AG04450 (cell line): Measurements from ENCODE around the gene CRHR1. TPM values are rescaled to one million over a fixed set of nuclear protein-coding genes. Genes with fewer than 3 reads are reported as not detected.
"Not testable (repeated sequence)": the region's sequence is repeated elsewhere in the genome, so short reads cannot be mapped to it uniquely, and the experiment has no call there.

Source experiments
- CTCF ChIA-PET: fragments of 300-600, 350-600 bp; formaldehyde crosslinking; extraction: SDS; loops from one replicate; lab custom pipeline; 2022; ENCODE audit warnings: antibody characterized with exemption, inconsistent platforms; lab: Charles Lee
- POLR2A ChIA-PET: fragments of 350-600 bp; formaldehyde crosslinking; extraction: SDS; loops from one replicate; lab custom pipeline; 2021; ENCODE audit warnings: antibody characterized with exemption, inconsistent platforms; lab: Yijun Ruan, JAX
- DNase-seq: peaks from one replicate; pipeline ENCODE4 v3.0.0-alpha.2; 2011; ENCODE audit warnings: low read depth, low spot score
- H3K27ac ChIP-seq: one replicate; pipeline ENCODE4 v1.5.1; 2012; ENCODE audit warnings: low read depth, low read length, control low read depth
- H3K27me3 ChIP-seq: one replicate; pipeline ENCODE4 v1.6.0; 2012; ENCODE audit warnings: low read length; ENCODE audit not compliant: control insufficient read depth, insufficient read depth
- H3K4me3 ChIP-seq: 2 replicates; pipeline ENCODE4 v1.5.1; 2011; ENCODE audit warnings: mild to moderate bottlenecking, low read depth, low read length, control low read depth
- H3K9me3 ChIP-seq: 2 replicates; pipeline ENCODE4 v1.5.1; 2012; ENCODE audit warnings: low read length; ENCODE audit not compliant: control insufficient read depth, insufficient read depth
- polyA plus RNA-seq: library from polyadenylated mRNA; depleted of rRNA; stranded (reverse); fragments of >200 nt; gene quantifications from 2 replicates; pipeline ENCODE4 v1.2.3, GENCODE V29; 2011
- TF ChIP-seq, protein P1 (sequence below): IDR thresholded peaks from 2 replicates; pipeline ENCODE4 v1.5.1; 2011; ENCODE audit warnings: low read depth, low read length, control low read depth, inconsistent platforms

Gene CRHR1
- polyA plus RNA-seq, 1 experiment, result not detected

DNA sequence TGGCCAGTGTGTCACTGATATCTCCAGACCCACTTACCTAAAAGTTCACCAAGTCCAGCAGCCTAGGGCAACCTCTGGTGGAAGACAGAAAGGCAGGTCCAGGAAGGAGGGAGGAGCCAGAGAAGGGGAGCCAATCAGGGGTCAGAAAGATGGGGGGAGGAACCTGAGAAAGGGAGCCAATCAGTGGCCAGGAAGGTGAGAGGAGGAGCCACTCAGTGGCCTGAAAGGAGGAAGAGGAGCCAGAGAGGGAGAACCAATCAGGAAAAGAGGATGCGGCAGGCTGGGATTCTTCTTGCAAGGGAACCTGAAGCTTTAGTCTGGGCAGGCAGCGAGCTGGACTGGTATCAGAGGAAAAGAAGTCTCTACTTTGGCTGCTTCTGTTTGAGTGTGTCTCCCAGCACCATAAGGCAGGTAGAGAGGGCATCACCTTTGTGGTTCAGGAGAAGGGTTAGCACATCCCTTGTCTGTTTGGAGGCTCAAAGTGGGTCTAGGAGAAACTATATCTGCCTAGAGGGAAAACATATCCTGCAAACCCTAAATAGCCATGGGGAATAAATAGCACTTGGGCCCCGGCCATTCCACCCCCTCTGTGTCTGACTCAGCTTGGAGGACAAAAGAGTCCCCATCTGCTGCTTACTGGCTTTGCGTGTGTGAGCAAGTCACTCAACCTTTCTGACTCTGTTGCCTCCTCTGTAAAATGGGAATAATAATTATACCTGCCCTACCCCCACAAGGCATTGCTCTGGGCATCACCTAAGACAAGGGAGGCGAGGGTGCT is 43.4 kb upstream of the CRHR1 start:
- TF ChIP-seq, protein P1, sequence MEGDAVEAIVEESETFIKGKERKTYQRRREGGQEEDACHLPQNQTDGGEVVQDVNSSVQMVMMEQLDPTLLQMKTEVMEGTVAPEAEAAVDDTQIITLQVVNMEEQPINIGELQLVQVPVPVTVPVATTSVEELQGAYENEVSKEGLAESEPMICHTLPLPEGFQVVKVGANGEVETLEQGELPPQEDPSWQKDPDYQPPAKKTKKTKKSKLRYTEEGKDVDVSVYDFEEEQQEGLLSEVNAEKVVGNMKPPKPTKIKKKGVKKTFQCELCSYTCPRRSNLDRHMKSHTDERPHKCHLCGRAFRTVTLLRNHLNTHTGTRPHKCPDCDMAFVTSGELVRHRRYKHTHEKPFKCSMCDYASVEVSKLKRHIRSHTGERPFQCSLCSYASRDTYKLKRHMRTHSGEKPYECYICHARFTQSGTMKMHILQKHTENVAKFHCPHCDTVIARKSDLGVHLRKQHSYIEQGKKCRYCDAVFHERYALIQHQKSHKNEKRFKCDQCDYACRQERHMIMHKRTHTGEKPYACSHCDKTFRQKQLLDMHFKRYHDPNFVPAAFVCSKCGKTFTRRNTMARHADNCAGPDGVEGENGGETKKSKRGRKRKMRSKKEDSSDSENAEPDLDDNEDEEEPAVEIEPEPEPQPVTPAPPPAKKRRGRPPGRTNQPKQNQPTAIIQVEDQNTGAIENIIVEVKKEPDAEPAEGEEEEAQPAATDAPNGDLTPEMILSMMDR, result no peak
- Histone ChIP-seq H3K27me3 (peaks cover 5% of the 10 kb centered on the region), H3K9me3 (no peaks in the 10 kb centered on the region), H3K27ac (no peak overlapping the region), H3K4me3 (no peak overlapping the region)
- DNase-seq, result no peak
- ChIA-PET CTCF (no interaction called here), POLR2A (no interaction called here)

DNA sequence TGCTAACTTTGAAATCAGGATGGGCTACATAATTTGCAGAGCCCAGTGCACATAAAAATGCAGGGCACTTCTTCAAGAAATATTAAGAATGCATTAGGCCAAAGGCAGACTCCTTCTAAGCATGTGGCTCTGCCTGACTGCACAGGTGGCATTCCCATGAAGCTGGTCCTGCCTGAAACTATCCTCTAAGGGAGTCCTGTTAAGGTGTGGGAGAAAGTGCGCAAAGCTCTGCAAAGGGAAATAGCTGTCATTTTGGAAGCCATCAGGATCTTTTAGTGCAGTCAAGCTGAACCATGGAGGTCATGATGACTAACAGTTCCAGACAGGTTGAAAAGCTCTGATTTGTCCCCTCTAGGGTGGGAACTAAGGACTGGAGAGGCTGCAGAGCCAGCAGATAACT is 41.9 kb upstream of the CRHR1 start:
- Histone ChIP-seq H3K27me3 (peaks cover 9% of the 10 kb centered on the region), H3K27ac (no peak overlapping the region), H3K9me3 (no peaks in the 10 kb centered on the region), H3K4me3 (no peak overlapping the region)
- TF ChIP-seq, protein P1, result no peak
- CTCF ChIA-PET, result interaction anchor here (0.6 kb wide), 1 partner anchor 451 kb away, joined by 4 read pairs; the partner anchor contains the start of gene KANSL1
- no peak for DNase-seq
- POLR2A ChIA-PET, result no interaction called here

DNA sequence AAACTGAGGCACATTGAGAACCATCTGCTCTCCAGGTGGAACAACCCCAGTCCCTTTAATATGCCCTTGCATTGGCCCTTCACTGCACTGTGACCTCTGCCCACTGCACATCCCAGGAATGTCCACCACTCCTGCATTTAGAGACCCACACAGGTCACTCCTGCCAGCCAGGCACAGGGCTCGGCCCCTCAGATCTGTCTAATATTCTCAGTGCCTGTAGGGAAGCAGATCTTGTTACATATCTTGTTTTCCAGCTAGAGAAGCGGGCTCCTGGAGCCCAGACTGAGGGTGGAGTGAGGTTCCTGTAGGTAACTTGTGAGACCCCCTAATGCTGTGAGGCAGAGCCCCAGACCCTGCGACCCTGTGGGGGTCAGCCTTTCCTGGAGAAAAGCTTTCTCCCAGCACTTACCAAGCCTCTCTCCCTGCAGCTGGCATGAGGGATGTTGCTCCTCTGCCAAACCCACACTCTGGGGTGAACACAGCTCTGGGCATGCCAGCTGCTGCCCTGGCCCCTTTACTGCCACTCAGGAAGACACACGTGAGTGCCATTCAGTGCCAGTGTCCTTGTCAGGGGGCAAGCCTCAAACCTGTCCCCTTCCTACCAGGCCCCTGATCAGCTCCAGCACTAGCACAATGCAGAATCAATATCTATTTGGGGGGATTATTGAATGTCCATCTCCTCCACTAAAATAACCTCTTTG is 40.3 kb upstream of the CRHR1 start:
- Histone ChIP-seq H3K27me3 (peaks cover 14% of the 10 kb centered on the region), H3K27ac (no peak overlapping the region), H3K4me3 (no peak overlapping the region), H3K9me3 (no peaks in the 10 kb centered on the region)
- ChIA-PET CTCF (no interaction called here), POLR2A (no interaction called here)
- TF ChIP-seq, protein P1, result no peak
- no peak for DNase-seq

DNA sequence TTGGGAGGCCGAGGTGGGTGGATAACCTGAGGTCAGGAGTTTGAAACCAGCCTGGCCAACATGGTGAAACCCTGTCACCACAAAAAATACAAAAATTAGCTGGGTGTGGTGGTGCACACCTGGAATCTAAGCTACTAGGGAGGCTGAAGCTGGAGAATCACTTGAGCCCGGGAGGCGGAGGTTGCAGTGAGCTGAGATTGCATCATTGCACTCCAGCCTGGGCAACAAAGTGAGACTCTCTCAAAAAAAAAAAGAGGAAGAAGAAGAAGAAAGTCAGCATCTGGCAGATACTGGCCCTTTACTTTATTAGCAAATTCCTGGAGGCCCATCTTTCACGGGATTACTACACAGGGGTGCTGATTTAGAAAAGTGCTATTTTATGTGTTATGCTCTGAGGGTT is 39.3 kb upstream of the CRHR1 start:
- peaks cover 14% of the 10 kb centered on the region for H3K27me3 ChIP-seq
- H3K27ac ChIP-seq, DNase-seq, H3K4me3 ChIP-seq, POLR2A ChIA-PET, CTCF ChIA-PET, H3K9me3 ChIP-seq: not testable (repeated sequence)

- H3K9me3 ChIP-seq, result no peaks in the 10 kb centered on the region
- H3K4me3 ChIP-seq, result no peak overlapping the region
- no peak overlapping the region for H3K27ac ChIP-seq
- peaks cover 17% of the 10 kb centered on the region for H3K27me3 ChIP-seq
- ChIA-PET CTCF (no interaction called here), POLR2A (interaction anchor here (0.5 kb wide), 1 partner anchor 571 kb away, joined by 3 read pairs; no protein-coding TSS in a partner anchor)
- TF ChIP-seq, protein P1, result no peak
- DNase-seq, result no peak
Measured at GRCh38 chr17:45745601-45746494, 38.3 kb upstream of the CRHR1 start.
